NCI-H446 treated with DMSO at 0.1 percent for 48 hours (cell line): ENCODE measurements around the gene SCML1.

Experiments
- DNase-seq: peaks from one replicate; lab custom pipeline; 2025; lab: John Stamatoyannopoulos, UW

SCML1 gene

GRCh38 chrX:17788956-17789562 lies 51.8 kb downstream of the SCML1 start:
- no peak for DNase-seq

GRCh38 chrX:17792826-17793225 lies 55.5 kb downstream of the SCML1 start:
- no peak for DNase-seq

- no peak for DNase-seq
Observed at GRCh38 chrX:17798921-17799320, 61.6 kb downstream of the SCML1 start.

GRCh38 chrX:17801431-17801830 lies 64.1 kb downstream of the SCML1 start:
- no peak for DNase-seq

GRCh38 chrX:17802756-17803155 lies 65.5 kb downstream of the SCML1 start:
- no peak for DNase-seq

- DNase-seq, result no peak
Observed at GRCh38 chrX:17803449-17803848, 66.2 kb downstream of the SCML1 start.
